ENCODE data around the gene POLR1E.

- no peak for TF ChIP-seq POLR2A (IDR thresholded peaks at IDR 0.05)
- no peak for TF ChIP-seq CTCF (IDR thresholded peaks at IDR 0.05)
Measured at GRCh38 chr9:37436540-37436939, 49.2 kb upstream of the POLR1E start.
